Smooth muscle cell of the brain vasculature (primary cell): Measurements from ENCODE around the gene NPSR1.
"Not testable (repeated sequence)": the region's sequence is repeated elsewhere in the genome, so short reads cannot be mapped to it uniquely, and the experiment has no call there.

ENCODE experiments used
- DNase-seq: peaks from one replicate; pipeline ENCODE4 v3.0.0-alpha.2; 2012; ENCODE audit warnings: low read depth, low spot score

NPSR1 gene

DNA sequence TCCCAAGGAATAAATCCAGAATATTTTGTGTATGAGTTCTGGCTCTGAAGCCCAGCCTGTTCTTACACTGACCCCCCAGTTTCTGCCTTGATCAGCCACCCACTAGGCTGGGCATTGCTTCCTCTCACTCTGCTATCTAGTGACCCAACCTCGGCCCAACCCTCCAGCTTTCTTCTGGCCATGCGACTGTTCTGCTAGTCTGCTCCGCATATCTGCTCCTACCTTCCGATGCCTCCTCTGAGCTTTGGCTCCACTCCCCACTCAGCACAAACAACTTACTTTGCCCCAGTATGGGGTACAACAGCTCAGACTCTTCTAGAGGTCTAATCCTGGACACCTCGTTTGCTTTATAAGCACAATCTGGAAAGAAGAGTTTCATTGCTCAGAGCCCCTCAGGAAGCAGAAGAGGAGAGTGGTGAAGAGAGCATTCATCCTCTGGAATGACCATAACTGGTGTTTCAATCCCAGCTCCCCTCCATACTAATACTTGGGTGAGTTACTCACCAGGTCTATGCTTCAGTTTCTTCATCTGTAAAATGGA, 99.6 kb downstream of the NPSR1 start:
- DNase-seq: no peak

DNA sequence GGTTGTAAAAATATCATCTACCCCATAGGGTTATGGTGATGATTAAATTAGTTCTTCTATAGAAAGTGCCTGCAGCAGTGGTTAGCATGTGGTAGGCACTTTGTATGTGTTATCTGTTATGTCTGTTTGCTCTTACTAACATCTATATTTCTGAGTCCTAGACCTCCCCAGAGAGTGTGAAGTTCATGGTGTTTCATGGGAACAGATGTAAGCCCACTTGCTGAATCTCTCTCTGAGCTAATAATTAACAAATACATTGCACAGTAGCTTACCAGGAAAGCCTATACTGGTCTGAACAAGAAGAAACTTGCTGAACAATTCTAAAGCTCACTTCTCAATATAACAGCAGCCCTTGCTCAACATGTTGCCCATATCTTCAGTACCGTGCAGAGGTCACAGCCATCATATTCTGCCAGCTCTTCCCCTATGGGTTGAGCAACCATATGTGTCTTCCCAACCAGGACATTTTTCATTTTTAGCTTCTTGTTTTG, 100.1 kb downstream of the NPSR1 start:
- DNase-seq: no peak

DNA sequence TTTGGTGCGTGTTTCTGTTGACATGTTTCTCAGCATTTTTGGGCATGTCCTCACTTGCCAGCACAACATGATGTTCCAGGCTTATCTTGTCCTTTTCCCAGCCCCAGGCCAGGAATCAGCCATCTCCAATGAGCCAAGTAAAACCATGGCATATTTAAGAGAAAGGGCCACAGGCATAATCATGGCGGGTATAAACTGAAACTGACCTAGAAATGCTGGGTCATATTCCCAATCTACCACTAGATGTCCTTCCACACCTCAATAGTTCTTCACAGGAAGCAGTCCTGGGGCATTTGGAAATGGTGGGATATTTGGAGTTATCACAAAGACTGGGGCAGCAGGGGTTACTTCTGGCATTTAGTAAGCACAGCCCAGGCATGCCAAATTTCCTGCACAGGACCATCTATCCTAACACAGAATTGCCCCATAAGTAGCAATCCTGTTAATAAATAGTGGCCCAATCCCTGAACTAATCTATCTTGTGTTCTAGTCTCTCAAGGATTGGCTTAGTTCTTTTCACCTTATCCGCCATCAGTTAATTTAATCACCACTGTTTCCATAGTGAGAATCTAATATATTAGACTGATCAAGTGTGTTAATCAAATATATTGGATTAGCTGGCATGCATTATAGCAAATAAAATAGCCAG, 101.6 kb downstream of the NPSR1 start:
- DNase-seq: peak; percentile 4

DNA sequence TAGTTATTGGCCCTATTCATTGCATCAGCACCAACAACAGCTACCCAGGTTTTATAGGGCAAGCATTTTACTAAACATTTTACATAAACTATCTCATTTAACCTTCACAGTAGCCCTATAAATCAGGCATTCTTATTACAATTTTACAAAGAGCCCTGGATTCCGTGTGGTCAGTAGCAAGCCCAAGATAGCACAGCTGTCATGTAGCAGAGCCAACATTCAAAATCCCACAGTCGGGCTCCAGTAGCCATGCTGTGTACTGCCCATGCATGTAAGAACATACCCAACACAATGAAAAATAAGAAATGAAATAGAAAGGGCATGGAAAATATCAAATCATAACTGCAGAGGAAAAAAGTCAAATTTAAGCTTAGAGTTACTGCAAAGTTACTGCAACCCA, 102.3 kb downstream of the NPSR1 start:
- no peak for DNase-seq

DNA sequence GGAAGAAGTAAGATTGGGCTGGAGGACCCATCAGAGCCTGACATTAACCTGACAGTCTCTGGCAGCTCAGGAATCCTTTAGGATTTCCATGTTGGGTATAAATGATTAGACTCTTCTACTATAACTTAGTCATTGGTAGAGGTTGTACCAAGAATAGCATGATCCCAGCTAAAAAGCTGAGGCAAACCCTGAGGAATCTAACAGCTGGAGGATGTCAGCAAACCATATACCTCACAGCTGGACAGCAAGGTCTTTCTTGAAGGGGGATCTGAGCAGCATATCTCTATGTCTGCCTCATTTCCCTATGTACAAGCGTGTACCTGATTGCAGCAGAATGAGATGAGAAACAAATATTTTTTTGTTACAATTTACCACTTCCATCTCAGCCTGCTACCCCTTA, 103.2 kb downstream of the NPSR1 start:
- DNase-seq: no peak

DNA sequence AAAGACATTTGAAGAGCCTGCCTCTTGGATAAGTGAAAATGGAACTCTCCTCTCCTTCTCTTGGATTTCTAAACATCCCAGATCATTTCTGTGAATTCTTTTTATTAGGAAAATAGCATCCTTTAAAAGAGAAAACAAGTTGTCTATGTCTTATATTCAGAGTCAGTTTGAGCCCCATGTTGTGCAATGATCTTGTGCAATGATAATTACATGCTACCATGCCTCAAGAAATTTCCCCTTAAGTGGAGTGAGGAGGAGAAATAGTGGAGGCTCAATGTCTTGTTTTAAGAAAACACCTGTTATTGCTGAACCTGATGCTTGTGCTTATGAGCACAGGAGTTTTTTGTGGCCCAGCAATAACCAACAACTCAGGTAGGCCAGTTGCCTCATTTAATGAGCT, 103.6 kb downstream of the NPSR1 start:
- no peak for DNase-seq

DNA sequence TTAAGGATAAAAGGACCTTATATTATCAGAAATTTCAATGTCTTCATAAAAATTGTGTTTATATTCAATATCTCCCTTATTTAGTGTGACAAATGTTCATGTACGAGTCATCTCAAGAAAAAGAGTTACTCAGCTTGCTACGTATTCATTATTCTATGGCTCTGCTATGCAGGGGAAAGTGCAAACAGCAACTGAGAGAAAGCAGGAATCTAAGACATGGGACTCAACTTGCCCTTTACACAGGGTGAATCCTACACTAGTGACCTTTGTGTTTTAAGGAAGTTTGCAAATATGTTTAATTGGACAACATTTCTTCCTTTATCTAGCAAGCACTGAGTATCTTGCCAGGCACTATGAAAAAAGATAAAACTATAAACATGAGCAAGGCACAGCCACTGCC, 104.7 kb downstream of the NPSR1 start:
- DNase-seq: no peak

DNA sequence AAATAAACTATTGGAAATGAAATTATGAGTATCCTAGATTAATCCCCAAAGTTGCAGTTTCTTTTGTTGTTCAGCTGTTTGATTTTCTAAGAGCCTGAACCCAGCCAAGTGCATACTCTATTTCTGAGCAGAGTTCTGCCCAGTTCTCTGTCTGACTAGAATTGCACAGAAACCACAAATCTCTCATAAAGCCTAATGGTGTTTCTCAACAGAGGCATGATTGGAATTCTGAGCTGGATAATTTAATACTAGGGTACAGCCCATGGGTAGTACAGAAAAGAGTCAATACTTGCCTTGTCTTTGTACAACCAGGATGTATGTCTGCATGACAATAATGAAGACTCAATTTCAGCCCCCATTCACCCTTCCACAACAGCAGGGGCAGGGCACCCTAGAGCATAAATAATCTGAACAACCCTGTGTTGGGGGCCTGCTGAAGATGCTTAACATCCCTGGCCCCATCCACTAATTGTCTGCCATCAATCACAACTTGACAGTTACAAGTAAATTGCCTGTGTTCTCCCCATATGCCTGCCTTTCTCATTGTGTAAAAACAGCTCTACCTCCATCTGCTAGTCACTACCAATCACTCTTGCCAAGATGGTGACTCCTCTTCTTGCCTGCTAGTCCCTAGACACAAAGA, 114.4 kb downstream of the NPSR1 start:
- no peak for DNase-seq

DNA sequence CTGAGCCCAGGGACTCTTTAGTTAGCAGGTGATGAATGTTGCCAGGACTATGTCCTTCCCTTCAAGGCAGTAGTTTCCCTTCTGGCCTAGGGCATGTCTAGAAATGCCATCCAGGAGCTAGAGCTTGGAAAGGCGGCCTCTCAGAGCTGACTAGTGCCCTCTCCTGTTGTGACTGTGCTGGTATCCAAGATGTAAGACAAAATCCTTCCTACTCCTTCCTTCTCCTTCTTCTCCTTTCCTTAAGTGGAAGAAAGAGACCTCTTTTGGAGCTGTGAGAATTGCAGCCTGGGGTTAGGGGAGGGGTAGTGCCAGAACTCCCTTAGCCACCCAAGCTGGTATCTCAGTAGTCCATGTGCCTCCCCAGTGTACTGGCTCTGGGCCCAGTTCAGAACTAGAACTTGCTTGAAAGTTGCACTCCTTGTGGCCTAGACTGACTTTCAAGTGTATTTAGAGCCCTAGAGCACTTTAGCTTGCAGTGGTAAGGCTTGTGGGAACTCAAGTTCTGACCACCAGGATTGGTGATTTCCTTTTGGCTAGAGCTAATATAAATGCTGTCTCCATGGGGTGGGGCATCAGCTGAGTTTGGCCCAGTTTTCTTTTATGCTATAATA, 118.8 kb downstream of the NPSR1 start:
- no peak for DNase-seq

DNA sequence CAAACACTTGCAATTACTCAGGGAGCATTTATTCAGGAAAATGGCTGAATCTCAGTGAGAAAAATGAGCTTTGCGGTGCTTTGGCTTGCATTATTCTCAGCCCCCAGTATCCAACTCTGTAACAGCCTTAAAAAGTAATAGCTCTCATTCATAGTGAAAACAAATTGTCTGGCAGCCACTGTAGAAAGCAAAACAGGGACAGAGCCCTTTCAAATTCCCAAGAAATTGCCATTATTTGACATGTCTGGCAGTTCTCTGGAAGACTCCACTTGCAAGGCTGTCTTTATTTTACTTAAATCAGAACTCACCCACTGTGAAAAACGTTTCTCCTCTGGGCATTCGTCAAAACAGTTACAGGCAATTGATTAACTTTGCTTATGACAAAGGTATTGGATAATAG, 122.5 kb downstream of the NPSR1 start:
- DNase-seq: no peak

DNA sequence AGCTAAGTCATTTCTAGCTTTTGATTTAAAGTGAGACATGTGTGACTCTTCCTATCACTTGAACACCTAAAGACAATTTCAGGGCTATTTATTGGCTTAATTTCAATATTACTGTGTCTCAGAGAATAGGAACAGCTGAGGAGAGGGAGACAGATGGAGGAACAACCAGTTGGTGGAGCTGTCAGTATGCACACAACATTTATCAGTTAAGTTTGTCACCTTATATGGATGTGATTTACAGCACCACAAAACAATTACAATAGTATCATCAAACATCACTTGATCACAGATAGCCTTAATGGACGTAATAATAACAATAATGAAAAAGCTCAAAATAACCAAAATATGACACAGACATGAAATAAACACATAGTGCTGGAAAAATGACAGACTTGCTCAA, 129.6 kb downstream of the NPSR1 start:
- DNase-seq: no peak

DNA sequence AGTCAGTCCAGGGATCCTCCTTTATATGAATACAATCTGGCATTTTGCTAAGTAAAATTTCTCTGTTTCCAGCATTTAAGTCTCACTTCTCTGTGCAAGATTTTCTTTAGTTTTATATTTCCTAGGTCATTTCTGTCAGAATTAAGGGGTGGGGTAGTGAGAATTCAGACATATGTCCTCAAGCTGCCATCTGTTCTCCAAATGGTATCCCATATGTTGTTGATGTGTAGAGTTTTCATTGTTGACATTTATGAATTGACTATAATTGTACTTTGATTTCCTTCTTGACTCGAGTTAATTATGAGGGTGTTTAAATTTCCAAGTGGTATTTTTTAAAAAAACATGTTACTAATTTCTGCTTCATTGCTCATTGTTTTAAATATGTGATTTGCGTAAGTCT, 148.8 kb downstream of the NPSR1 start:
- no peak for DNase-seq

DNA sequence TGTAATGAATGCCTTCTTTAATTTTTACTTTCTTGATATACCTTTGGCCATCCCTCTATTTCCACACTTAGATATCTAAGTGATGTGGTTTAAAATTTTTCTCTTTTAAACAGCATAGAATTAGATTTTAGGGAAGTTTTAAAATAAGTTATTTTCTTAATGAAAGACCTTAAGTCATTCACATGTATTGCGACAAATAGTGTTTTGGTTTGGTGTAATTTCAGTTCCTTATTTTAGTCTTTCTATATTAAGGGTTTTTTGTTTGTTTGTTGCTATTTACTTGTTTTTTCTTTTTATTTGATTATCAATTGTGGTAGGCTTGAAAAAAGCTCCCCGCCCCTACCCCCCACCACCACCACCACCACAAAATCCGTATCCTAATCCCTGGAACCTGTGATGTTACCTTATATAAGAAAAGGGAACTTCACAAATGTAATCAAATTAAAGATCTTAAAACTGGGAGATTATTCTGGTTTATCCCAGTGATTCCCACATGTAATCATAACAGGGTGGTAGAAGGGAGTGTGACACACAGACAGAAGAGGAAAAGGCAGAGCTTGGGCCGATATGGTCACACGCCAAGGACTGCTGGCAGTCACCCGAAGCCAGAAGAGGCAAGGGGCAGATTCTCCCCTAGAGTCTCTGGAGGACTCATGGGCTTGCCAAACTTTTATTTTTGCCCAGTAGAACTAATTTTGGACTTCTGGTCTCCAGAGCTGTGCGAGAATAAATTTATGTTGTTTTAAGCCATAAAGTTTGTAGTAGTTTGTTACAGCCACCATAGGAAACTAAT, 149.7 kb downstream of the NPSR1 start:
- no peak for DNase-seq

DNA sequence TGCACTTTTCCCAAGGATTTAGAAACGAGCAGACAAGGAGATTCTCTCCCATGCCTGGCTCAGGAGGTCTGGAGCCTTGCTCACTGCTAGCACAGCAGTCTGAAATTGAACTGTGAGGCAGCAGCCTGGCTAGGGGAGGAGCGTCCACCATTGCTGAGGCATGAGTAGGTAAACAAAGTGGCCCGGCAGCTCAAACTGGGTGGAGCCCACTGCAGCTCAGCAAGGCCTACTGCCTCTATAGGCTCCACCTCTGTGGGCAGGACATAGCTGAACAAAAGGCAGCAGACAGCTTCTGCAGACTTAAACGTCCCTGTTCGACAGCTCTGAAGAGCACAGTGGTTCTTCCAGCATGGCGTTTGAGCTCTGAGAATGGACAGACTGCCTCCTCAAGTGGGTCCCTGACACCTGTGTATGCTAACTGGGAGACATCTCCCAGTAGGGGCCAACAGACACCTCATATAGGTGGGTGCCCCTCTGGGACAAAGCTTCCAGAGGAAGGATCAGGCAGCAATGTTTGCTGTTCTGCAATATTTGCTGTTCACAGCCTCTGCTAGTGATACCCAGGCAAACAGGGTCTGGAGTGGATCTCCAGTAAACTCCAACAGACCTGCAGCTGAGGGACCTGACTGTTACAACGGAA, 156.3 kb downstream of the NPSR1 start:
- not testable (repeated sequence) for DNase-seq

DNA sequence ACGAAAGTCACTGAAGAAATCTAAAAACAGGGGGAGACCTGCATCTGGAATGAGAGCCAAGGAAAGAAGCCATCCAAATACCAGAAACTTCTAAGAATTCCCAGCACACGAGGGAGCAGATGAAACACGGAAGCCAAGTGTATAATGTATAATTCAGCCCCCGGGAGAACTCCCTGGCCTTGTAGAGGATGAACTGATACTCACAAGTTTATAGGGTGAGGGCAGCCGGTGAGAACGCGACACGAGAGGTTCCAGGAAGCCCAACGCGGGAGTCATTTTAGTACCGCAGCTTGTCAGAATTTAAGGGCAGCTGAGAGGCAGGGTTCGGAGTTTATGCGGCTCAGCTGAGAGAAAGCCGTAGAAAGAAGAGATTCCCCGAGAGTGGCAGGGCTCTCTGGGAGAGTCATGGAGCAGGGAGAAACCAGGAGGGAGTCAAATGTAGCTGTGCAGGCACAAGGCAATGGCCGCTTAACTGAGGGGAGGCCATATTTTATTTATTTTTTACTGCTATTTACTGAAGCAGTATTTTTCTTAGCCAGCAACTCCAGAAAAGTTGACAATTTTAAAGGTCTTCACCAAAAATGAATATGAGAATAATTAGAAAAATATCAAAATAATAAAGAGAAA, 164.0 kb downstream of the NPSR1 start:
- no peak for DNase-seq

DNA sequence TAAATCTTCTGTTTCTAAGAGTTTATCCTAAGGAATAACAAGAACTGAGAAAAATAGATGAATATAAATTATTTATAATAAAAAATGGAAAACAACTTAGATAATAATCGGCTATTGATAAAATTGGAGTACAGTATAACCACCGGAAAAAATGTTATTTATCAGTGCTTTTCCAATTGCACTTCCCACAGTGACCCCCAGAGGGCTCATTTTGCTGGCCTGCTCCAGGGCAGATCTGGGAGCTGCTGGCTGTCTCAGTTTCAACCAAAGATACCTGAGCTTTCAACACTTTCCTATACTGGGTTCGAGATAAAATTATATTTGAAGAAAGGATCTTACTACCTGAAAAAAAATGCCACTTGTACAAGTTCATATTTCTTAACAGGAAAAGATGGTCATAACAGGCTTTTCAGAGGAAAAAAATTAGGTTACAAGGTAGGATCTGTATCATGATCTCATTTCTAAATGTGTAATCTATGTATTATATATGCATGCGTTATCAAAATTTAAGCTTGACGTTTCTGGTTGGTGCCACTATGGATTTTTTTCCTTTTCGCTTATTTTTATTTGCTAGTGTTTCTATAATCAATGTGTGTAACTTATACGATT, 165.7 kb downstream of the NPSR1 start:
- DNase-seq: peak; percentile 17

DNA sequence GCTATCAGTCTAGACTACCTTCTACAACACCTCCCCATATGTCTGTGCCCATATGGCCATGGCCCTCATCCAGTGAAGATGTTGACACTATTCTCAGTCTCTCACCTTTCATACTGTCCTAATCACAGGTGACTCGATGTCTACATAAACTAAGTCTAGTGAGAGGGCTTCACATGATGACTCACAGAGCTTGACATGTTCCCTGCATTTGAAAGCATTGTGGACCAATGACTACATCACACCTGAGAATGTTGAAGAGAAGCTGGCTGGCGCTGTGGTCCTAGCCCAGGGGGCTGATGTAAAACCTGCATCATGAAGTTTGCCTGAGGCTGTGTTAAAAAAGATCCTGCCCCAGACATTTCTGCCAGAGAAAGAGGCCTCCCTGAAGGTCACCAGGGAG, 167.2 kb downstream of the NPSR1 start:
- DNase-seq: no peak

DNA sequence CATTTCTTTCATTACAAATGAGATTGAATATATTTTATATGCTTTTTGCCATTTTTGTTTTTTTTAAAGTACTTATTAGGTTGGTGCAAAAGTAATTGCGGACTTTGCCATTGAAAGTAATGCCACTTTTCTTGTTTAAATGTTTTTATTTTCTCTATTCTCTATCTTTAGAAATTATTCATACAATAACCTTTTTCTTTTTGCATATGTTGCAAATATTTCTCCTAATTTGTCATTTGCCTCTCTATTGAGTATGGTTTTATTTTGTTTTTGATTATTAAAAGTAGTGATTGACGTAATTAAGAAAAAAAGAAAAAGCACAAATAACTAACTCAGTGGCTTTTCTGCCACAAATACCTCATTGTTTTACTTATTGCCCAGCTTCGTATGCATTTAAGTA, 172.4 kb downstream of the NPSR1 start:
- no peak for DNase-seq

DNA sequence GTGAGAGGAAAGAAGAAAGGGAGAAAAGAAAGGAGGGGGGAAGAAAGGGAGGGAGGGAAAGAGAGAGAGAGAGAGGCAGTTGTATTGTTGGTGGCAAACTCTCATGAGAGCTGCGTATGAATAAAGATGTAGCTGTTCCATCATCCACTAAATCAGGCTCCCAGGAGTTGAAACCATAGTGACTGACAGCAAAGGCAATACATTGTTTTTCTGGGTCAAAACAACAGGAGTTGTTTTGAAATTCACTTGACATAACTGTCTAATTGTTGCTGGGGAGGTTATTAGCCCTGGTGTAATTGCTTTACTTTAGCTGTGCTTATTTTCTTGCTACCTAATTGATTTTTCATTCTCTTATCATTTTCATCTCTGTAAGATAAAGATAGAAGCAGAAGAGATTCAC, 173.4 kb downstream of the NPSR1 start:
- DNase-seq: no peak

DNA sequence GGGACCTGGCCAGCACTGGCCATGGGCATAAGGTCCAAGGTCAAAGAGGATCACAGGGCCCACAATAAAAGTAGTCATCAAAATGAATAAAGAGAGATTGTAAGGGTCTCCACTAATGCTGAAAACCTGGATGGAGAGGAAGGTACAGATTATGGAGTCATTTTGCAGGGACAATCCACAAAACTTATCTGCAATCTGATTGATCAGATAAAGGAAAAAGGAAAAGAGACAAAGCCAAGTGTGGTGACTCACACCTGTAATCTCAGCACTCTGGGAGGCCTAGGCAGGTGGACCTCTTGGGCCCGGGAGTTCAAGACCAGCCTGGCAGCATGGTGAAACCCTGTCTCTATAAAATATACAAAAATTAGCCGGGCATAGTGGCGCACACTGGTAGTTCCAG, 174.0 kb downstream of the NPSR1 start:
- DNase-seq: no peak
